BE2C (cell line): ENCODE results near the gene GCAT.

ENCODE experiments used
- DNase-seq: peaks from one replicate; pipeline ENCODE4 v3.0.0-alpha.2; 2020
- H3K27me3 ChIP-seq: fragments of 250-450 bp; sonication (Bioruptor Pico); 2 replicates; pipeline ENCODE4 v1.5.1; 2020; ENCODE audit warnings: mild to moderate bottlenecking
- H3K36me3 ChIP-seq: fragments of 250-450 bp; sonication (Bioruptor Pico); 2 replicates; pipeline ENCODE4 v1.5.1; 2020; ENCODE audit warnings: mild to moderate bottlenecking
- H3K4me1 ChIP-seq: fragments of 250-450 bp; sonication (Bioruptor Pico); 2 replicates; pipeline ENCODE4 v1.5.1; 2020
- H3K4me3 ChIP-seq: 2 replicates; pipeline ENCODE4 v1.5.1; 2011; ENCODE audit warnings: low read depth, low read length
- H3K9me3 ChIP-seq: fragments of 250-450 bp; sonication (Bioruptor Pico); 2 replicates; pipeline ENCODE4 v1.5.1; 2020
- TF ChIP-seq, protein P1 (sequence below): IDR thresholded peaks from 2 replicates; pipeline ENCODE4 v1.5.1; 2012; ENCODE audit warnings: mild to moderate bottlenecking, low read depth, low read length

Gene GCAT

DNA sequence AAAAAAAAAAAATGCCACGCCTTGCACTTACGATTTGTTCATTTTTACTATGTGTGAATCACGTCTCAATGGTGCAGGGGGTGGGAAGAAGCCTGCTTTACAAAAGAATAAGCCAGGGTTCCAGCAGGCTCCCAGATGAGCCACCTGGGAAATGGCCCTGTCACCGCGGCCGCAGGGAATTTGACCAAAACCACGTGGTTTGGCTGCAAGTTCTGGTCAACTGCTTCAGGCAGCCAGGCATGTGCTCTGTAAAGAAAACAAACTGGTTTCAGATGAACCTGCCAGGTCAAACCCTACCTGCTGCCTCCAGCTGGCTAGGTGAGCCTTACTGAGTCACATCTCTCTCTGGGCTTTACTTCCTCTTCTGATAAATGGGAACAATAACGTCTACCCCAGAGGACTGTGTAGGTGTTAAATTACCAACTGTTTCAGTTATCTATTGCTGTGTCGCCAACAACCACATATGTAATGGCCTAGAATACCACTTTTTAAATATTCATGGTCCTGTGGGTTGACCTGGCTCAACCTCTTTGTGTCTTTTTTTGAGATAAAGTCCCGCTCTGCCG, 30.5 kb upstream of the GCAT start:
- no peak overlapping the region for H3K4me3 ChIP-seq
- H3K9me3 ChIP-seq: no peaks in the 10 kb centered on the region
- no peaks in the 10 kb centered on the region for H3K27me3 ChIP-seq
- peak; percentile 45 for DNase-seq
- no peaks in the 10 kb centered on the region for H3K4me1 ChIP-seq
- H3K36me3 ChIP-seq: no peaks in the 10 kb centered on the region
- TF ChIP-seq, protein P1, sequence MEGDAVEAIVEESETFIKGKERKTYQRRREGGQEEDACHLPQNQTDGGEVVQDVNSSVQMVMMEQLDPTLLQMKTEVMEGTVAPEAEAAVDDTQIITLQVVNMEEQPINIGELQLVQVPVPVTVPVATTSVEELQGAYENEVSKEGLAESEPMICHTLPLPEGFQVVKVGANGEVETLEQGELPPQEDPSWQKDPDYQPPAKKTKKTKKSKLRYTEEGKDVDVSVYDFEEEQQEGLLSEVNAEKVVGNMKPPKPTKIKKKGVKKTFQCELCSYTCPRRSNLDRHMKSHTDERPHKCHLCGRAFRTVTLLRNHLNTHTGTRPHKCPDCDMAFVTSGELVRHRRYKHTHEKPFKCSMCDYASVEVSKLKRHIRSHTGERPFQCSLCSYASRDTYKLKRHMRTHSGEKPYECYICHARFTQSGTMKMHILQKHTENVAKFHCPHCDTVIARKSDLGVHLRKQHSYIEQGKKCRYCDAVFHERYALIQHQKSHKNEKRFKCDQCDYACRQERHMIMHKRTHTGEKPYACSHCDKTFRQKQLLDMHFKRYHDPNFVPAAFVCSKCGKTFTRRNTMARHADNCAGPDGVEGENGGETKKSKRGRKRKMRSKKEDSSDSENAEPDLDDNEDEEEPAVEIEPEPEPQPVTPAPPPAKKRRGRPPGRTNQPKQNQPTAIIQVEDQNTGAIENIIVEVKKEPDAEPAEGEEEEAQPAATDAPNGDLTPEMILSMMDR: no peak

DNA sequence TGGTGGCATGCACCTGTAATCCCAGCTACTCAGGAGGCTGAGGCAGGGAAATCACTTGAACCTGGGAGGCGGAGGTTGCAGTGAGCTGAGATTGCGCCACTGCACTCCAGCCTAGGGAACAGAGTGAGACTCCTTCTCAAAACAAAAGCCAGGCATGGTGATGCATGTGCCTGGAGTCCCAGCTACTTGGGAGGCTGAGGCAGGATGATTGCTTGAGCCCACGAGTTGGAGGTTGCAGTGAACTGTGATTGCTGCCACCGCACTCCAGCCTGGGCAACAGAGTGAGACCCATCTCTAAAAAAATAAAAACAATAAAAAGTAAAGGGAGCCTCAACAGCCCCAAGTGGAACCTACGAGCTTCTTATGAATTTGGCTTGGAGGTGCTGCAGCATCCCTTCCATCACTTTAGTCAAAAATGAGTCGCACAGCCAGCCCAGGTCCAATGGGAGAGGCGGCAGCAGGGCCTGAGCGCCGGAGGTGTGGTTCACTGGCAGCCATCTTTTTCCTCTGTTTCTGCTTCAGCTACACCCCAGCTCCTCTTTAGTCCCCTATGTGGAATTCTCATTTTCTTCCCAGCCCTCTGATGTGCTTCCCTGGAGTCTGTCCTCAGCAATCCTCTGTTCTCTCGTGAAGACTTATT, 29.2 kb upstream of the GCAT start:
- TF ChIP-seq, protein P1: no peak
- no peak for DNase-seq
- no peak overlapping the region for H3K4me3 ChIP-seq
- H3K36me3 ChIP-seq: no peaks in the 10 kb centered on the region
- H3K4me1 ChIP-seq: no peaks in the 10 kb centered on the region
- no peaks in the 10 kb centered on the region for H3K27me3 ChIP-seq
- H3K9me3 ChIP-seq: no peaks in the 10 kb centered on the region

DNA sequence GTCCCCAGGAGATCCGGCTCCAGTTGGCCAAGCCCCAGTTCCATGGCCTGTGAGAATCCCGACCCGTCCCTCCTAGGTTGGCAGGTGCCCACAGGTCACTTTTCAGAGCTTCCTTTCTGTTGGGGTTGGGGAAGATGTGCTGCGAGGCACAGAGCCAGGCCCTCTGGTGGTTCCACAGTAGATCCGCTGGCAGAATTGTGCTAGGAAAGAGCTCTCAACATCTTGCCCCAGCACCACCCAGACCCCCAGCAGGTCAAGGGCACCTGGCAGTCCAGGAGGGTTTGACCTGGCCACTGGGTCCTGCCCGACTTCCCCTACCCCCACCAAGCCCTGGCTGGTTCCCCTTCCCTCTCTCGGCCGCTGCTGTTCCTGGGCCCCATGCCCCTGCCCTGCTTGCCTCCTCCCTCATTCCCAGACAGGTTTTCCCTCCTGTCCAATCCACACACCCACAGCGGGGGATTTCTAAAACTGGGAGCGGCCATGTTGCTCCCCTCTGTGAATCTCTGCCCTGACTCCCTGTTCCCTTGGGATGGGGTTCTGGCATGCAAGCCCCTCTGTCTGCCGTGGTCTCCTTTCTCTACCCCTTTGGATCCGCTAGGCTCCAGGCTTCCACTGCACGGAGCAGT, 26.2 kb upstream of the GCAT start:
- TF ChIP-seq, protein P1: peak; percentile 52
- Histone ChIP-seq H3K4me3 (no peak overlapping the region), H3K36me3 (no peaks in the 10 kb centered on the region), H3K9me3 (no peaks in the 10 kb centered on the region; the same call in 1 of the 2 replicates), H3K27me3 (no peaks in the 10 kb centered on the region), H3K4me1 (no peaks in the 10 kb centered on the region)
- DNase-seq: no peak

DNA sequence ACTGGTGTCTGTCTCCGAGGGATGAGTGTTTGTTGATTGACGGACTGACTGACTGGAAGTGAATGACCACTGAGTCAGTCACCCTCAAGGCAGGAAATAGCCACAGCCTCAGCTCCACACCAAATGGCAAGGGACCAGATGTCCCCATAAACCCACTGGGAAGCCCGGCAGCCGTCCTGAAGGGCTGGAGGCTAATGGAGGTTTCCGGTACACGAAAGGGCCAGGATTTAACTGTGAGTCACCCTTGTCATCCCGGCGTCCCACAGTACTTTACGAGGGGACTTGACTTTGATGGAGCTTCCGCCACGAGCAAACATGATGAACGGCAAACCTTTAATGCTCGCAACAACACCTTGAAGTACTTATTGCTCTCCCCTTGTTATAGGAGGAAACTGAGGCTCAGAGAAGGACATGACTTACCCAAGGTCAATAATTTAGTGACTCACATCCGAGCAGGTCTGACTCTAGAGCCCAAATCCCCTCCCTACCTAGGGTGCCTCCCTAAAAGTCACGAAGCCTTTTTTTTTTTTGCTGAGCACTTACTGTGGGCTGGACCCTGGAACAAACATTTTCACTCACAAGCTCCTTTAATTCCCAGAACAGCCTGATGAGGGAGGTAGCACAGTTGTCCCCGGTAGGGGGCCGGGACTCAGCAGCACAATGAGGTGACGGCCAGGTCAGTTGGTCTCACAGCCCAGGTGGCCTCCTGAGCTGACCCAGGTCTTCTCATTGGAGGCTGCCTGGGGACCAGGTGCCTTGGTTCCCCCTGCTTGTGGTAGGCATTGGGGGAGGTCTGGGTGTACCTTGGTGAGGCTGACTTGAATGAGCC, 25.2 kb upstream of the GCAT start:
- Histone ChIP-seq H3K36me3 (no peaks in the 10 kb centered on the region), H3K27me3 (no peaks in the 10 kb centered on the region), H3K4me1 (no peaks in the 10 kb centered on the region), H3K4me3 (no peak overlapping the region), H3K9me3 (no peaks in the 10 kb centered on the region; the same call in 1 of the 2 replicates)
- DNase-seq: no peak
- TF ChIP-seq, protein P1: peak; percentile 15

DNA sequence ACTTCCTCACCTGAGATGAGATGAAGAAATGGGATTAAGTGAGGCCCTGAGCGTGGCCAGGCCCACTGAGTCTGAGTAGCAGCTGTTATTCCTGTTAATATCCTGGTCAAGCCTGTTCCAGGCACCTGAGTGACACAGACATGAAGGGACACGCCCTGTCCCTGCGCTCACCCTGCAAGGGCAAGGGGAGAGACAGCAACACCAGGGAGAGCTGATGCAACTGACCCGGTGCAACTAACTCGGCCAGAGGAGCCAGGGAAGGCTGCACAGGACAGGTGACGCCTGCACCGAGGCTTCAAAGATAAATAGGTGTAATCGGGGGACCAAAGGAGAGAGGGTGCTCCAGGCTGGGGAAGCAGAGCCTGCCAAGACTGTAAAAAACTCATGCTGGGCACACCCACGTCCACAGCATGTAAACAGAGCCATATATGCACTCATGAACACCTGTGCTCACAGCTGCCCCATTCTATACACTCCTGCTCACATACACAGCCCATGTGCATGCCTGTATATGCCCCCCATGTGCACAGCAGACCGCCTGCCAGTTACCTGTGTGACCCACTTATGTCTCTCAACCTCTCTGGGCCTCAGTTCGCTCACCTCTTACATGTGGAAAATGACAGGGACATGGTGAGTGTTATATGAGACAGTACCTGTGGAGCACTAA, 22.8 kb upstream of the GCAT start:
- Histone ChIP-seq H3K4me3 (no peak overlapping the region), H3K27me3 (no peaks in the 10 kb centered on the region), H3K36me3 (no peaks in the 10 kb centered on the region), H3K4me1 (no peaks in the 10 kb centered on the region), H3K9me3 (no peaks in the 10 kb centered on the region; the same call in 1 of the 2 replicates)
- no peak for DNase-seq
- TF ChIP-seq, protein P1: no peak
